HepG2 (cell line): ENCODE data around the gene MARK2. TPM values are rescaled to one million over a fixed set of nuclear protein-coding genes. Genes with fewer than 3 reads are reported as not detected.

Experiments
- FOXA3 ChIP-seq: IDR thresholded peaks from 2 replicates; pipeline ENCODE4 v1.6.1; 2016; ENCODE audit warnings: missing genetic modification reagents, missing compliant biosample characterization
- HOXA3 ChIP-seq: sonication (generic); formaldehyde crosslinking; IDR thresholded peaks from 2 replicates; pipeline ENCODE4 v1.5.0; 2020; ENCODE audit warnings: missing genetic modification reagents
- MXD4 ChIP-seq: IDR thresholded peaks from 2 replicates; pipeline ENCODE4 v1.6.1; 2016; ENCODE audit warnings: mild to moderate bottlenecking, missing biosample characterization, missing genetic modification reagents
- SRSF9 ChIP-seq: fragments of 200-400 bp; formaldehyde crosslinking; IDR thresholded peaks from 2 replicates; pipeline ENCODE4 v1.6.1; 2018; ENCODE audit warnings: borderline replicate concordance, mild to moderate bottlenecking, low read depth, low read length; ENCODE audit not compliant: insufficient read depth, poor library complexity, severe bottlenecking
- TGIF2 ChIP-seq: IDR thresholded peaks from 2 replicates; pipeline ENCODE4 v1.6.1; 2016; ENCODE audit warnings: control low read depth, missing compliant biosample characterization
- ZBTB26 ChIP-seq: IDR thresholded peaks from 2 replicates; pipeline ENCODE4 v1.6.1; 2016; ENCODE audit warnings: missing compliant biosample characterization, missing genetic modification reagents, borderline replicate concordance
- ZBTB3 ChIP-seq: sonication (generic); formaldehyde crosslinking; IDR thresholded peaks from 2 replicates; pipeline ENCODE4 v1.4.0; 2020; ENCODE audit warnings: low read depth, mild to moderate bottlenecking, moderate library complexity, missing genetic modification reagents, borderline replicate concordance
- ZNF382 ChIP-seq: sonication (generic); formaldehyde crosslinking; IDR thresholded peaks from 2 replicates; pipeline ENCODE4 v1.5.0; 2020; ENCODE audit warnings: missing genetic modification reagents, mild to moderate bottlenecking, borderline replicate concordance
- ZNF766 ChIP-seq: sonication (generic); formaldehyde crosslinking; IDR thresholded peaks from 2 replicates; pipeline ENCODE4 v1.5.0; 2020; ENCODE audit warnings: missing genetic modification reagents, borderline replicate concordance
- polyA plus RNA-seq, 8 experiments: library from polyadenylated mRNA; depleted of rRNA in 3 of 8; stranded (reverse) in 7 of 8; unstranded in 1 of 8; fragments of >200 nt; fragmentation: Illumina TruSeq in 4 of 8; extraction: Trizol in 4 of 8; gene quantifications; 2 replicates each; pipeline versions ENCODE4 v1.2.1 to v1.2.3, GENCODE V29; 2011 to 2016; ENCODE audit warnings: low read depth in 4 of 8, missing spikeins in 1 of 8, mixed read lengths in 1 of 8; ENCODE audit not compliant: insufficient read depth in 1 of 8
- total RNA-seq, 5 experiments: library from RNA; depleted of rRNA; stranded (reverse); fragments of >200 nt; fragmentation: Illumina TruSeq; extraction: Trizol; gene quantifications; 2 replicates each; pipeline ENCODE4 v1.2.3, GENCODE V29; 2016; ENCODE audit warnings: low read depth in 1 of 5
- TF ChIP-seq, protein P1 (sequence below): sonication (generic); formaldehyde crosslinking; IDR thresholded peaks from 2 replicates; pipeline ENCODE4 v1.5.0; 2020; ENCODE audit warnings: mild to moderate bottlenecking, missing genetic modification reagents, borderline replicate concordance

MARK2 gene
- total and polyA plus RNA-seq, 2 of the 13 experiments (the other 11 are each of a cell fraction or from before 2014, with no cell fraction given), result 13.5 to 13.9 TPM

DNA sequence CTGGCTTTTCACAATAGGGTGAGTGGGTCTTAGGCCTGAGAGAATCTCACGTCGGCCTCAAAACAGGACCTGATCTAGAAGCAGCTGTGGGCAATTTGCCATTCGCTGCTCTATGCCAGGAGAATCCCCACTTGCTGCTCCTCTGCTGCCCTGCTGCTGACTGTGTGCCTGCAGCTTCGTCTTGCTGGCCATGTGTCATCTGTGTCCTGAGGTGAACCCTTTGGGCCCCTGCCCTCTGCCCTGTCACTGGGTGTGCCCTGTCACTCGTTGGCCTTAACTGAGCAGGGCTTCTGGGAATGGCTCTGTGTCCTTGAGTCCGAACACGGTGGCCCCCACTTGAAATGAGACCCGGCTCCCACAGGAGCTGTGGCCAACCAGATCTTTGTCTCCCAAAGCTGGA, 106.1 kb downstream of the MARK2 start (continued):
- TF ChIP-seq, protein P1, sequence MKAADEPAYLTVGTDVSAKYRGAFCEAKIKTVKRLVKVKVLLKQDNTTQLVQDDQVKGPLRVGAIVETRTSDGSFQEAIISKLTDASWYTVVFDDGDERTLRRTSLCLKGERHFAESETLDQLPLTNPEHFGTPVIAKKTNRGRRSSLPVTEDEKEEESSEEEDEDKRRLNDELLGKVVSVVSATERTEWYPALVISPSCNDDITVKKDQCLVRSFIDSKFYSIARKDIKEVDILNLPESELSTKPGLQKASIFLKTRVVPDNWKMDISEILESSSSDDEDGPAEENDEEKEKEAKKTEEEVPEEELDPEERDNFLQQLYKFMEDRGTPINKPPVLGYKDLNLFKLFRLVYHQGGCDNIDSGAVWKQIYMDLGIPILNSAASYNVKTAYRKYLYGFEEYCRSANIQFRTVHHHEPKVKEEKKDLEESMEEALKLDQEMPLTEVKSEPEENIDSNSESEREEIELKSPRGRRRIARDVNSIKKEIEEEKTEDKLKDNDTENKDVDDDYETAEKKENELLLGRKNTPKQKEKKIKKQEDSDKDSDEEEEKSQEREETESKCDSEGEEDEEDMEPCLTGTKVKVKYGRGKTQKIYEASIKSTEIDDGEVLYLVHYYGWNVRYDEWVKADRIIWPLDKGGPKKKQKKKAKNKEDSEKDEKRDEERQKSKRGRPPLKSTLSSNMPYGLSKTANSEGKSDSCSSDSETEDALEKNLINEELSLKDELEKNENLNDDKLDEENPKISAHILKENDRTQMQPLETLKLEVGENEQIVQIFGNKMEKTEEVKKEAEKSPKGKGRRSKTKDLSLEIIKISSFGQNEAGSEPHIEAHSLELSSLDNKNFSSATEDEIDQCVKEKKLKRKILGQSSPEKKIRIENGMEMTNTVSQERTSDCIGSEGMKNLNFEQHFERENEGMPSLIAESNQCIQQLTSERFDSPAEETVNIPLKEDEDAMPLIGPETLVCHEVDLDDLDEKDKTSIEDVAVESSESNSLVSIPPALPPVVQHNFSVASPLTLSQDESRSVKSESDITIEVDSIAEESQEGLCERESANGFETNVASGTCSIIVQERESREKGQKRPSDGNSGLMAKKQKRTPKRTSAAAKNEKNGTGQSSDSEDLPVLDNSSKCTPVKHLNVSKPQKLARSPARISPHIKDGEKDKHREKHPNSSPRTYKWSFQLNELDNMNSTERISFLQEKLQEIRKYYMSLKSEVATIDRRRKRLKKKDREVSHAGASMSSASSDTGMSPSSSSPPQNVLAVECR (CRISPR knock-in tag), result peak; percentile 54; the same call in 1 of the 2 replicates
- no peak for TF ChIP-seq ZBTB26 (CRISPR knock-in tag)
- TF ChIP-seq FOXA3 (CRISPR knock-in tag), result 0 out of 2 replicates have a peak, but pooled peaks have one; percentile 7
- TF ChIP-seq HOXA3 (CRISPR knock-in tag), result peak; percentile 39; the same call in 1 of the 2 replicates
- TF ChIP-seq ZNF382 (CRISPR knock-in tag), result no peak
- peak; percentile 46; the same call in 1 of the 2 replicates for TF ChIP-seq MXD4
- TF ChIP-seq SRSF9, result no peak
- TF ChIP-seq TGIF2, result peak; percentile 74; the same call in 1 of the 2 replicates
- TF ChIP-seq ZNF766 (CRISPR knock-in tag), result no peak
- no peak for TF ChIP-seq ZBTB3 (CRISPR knock-in tag)
